GM10266 (cell line): ENCODE data around the gene PKMYT1.

Experiments
- DNase-seq: peaks from one replicate; pipeline ENCODE4 v3.0.0; 2012; ENCODE audit errors: extremely low spot score
- CTCF ChIP-seq: IDR thresholded peaks from 2 replicates; pipeline ENCODE4 v1.5.1; 2012; ENCODE audit warnings: mild to moderate bottlenecking, low read depth; ENCODE audit not compliant: control insufficient read depth, insufficient read depth; ENCODE audit errors: missing control alignments

Gene PKMYT1

GRCh38 chr16:3026003-3026378 lies 45.7 kb upstream of the PKMYT1 start:
- no peak for TF ChIP-seq CTCF
- DNase-seq: no peak

- DNase-seq: no peak
- no peak for TF ChIP-seq CTCF
Measured at GRCh38 chr16:3025032-3026002, 45.1 kb upstream of the PKMYT1 start.

GRCh38 chr16:3023669-3024478 lies 43.6 kb upstream of the PKMYT1 start, which contains the start of the genes HCFC1R1 and THOC6:
Gene HCFC1R1 (minus strand): TSS chr16:3023942. CDS start chr16:3023941, 1 bp downstream.
Gene THOC6 (plus strand): TSS chr16:3024035. CDS start chr16:3024327, 292 bp downstream.
- peak; percentile 95 for DNase-seq
- TF ChIP-seq CTCF: no peak

- DNase-seq: no peak
- no peak for TF ChIP-seq CTCF
Measured at GRCh38 chr16:3023415-3023668, 43.1 kb upstream of the PKMYT1 start.

GRCh38 chr16:3022684-3023414 lies 42.6 kb upstream of the PKMYT1 start:
- no peak for TF ChIP-seq CTCF
- no peak for DNase-seq

- no peak for TF ChIP-seq CTCF
Measured at GRCh38 chr16:3022208-3022683, 42.0 kb upstream of the PKMYT1 start.

More at GRCh38 chr16:3022208-3022683, 42.0 kb upstream of the PKMYT1 start:
- DNase-seq: peak; percentile 79
